Right lobe of liver (tissue), 6 donors: ENCODE data around the gene EPB41L1. TPM values are rescaled to one million over a fixed set of nuclear protein-coding genes. Genes with fewer than 3 reads are reported as not detected.

Source experiments
- ATAC-seq, 4 donors: fragments of 200-7000 bp; cut with Tn5 transposase; one replicate each; pipeline ENCODE4 v1.9.1; 2020; ENCODE audit warnings: mild to moderate bottlenecking in 4 of 4, moderate library complexity in 4 of 4
- DNase-seq, 3 donors: peaks; one replicate each; pipeline ENCODE4 v3.0.0-alpha.2; 2020
- H3K27ac ChIP-seq, 3 donors: fragments of 200-600 bp; one replicate each; pipeline ENCODE4 v1.8.0; 2022
- H3K27me3 ChIP-seq, 2 donors: fragments of 200-600 bp; one replicate each; pipeline ENCODE4 v1.8.0; 2022
- H3K36me3 ChIP-seq, 4 donors: fragments of 200-600 bp; sonication (generic) in 1 of 4; one replicate each; pipeline versions ENCODE4 v1.5.1 to v1.8.0; 2017 to 2022; ENCODE audit warnings: control low read depth in 1 of 4
- H3K4me1 ChIP-seq, 4 donors: fragments of 200-600 bp; sonication (generic) in 1 of 4; one replicate each; pipeline versions ENCODE4 v1.5.1 to v1.8.0; 2017 to 2022; ENCODE audit warnings: control low read depth in 1 of 4
- H3K4me3 ChIP-seq, 3 donors: fragments of 200-600 bp; one replicate each; pipeline ENCODE4 v1.8.0; 2022
- H3K9me3 ChIP-seq, 4 donors: fragments of 200-600 bp; sonication (generic) in 1 of 4; one replicate each; pipeline versions ENCODE4 v1.5.1 to v1.8.0; 2017 to 2022; ENCODE audit warnings: control low read depth in 1 of 4
- CTCF ChIP-seq, 4 donors: fragments of 200-600 bp in 3 of 4; fragments of 450-650 bp in 1 of 4; IDR thresholded peaks; one replicate each; pipeline versions ENCODE4 v1.5.1 to v1.8.0; 2016 to 2022; ENCODE audit warnings: antibody characterized with exemption in 4 of 4, mild to moderate bottlenecking in 2 of 4
- POLR2A ChIP-seq: fragments of 450-650 bp; IDR thresholded peaks from one replicate; pipeline ENCODE4 v1.6.1; 2017; ENCODE audit warnings: antibody characterized with exemption, mild to moderate bottlenecking
- WGBS: methylation state at CpG from one replicate; pipeline ENCODE4 v1.1.6; 2018; ENCODE audit warnings: low coverage, low lambda C conversion rate; ENCODE audit not compliant: insufficient coverage; ENCODE audit errors: missing lambda C conversion rate; 5-methylcytosine and 5-hydroxymethylcytosine counted together
- intact Hi-C, 2 donors: fragments of 100-400 bp; cut with DNase I; formaldehyde crosslinking; loops; one replicate each; pipeline versions ENCODE4 v1.11.2 to v1.14.1; 2022
- total RNA-seq, 6 experiments: library from RNA; depleted of rRNA in 2 of 6; stranded (reverse); fragments of >200 nt in 2 of 6; fragmentation: NEBNext Ultra II Directional in 3 of 6; extraction: Animal tissue kit (Norgen Biotek cat#: 25700) in 3 of 6; gene quantifications; one replicate each; pipeline versions ENCODE4 v1.1.0 to v1.2.4, GENCODE V29; 2016 to 2023
- donor health status: DM: no; HTN: yes; CAD: no.
- donor health status: DM: no; HTN: no; CAD: no.
- donor health status: DM: no; HTN: no; CAD: no.
- donor health status: DM: no; HTN: yes; CAD: no.
- donor health status: DM: no; HTN: yes; CAD: no.

EPB41L1 gene
- total RNA-seq, 6 experiments from 2014 or later, result 3.1 to 13.2 (median 5.3) TPM

GRCh38 chr20:36203861-36204260, 49.3 kb downstream of the EPB41L1 start:
- Histone ChIP-seq H3K27ac (no peak overlapping the region), H3K4me3 (no peak overlapping the region), H3K27me3 (no peaks in the 10 kb centered on the region), H3K36me3 (no peaks in the 10 kb centered on the region), H3K9me3 (no peaks in the 10 kb centered on the region), H3K4me1 (peaks cover 0 to 5% (median 0%) of the 10 kb centered on the region in 4 donors)
- ATAC-seq (no peak), DNase-seq (no peak)
- TF ChIP-seq CTCF (IDR thresholded peaks at IDR 0.05) (no peak), POLR2A (no peak)
- intact Hi-C loops, result no loop called here
- 80% methylated on average over 1 of the region's 3 CpGs for WGBS

- no peak for TF ChIP-seq POLR2A
- no peak for TF ChIP-seq CTCF (IDR thresholded peaks at IDR 0.05)
- ATAC-seq, result no peak
- H3K4me3 ChIP-seq, result no peak overlapping the region
- no peaks in the 10 kb centered on the region for H3K9me3 ChIP-seq
- intact Hi-C loops, result loop anchor here (5.0 kb wide), 2 partner anchors 237 to 242 kb away; no protein-coding TSS in a partner anchor
- WGBS, result 55% methylated on average over 3 of the region's 3 CpGs
- H3K27me3 ChIP-seq, result no peaks in the 10 kb centered on the region
- H3K27ac ChIP-seq, result no peak overlapping the region
- no peak for DNase-seq
- no peaks in the 10 kb centered on the region for H3K36me3 ChIP-seq
- peaks cover 0 to 5% (median 0%) of the 10 kb centered on the region in 4 donors for H3K4me1 ChIP-seq
Measured at GRCh38 chr20:36205026-36205425, 50.5 kb downstream of the EPB41L1 start.

- H3K27me3 ChIP-seq, result no peaks in the 10 kb centered on the region
- no peak overlapping the region for H3K27ac ChIP-seq
- ATAC-seq, result no peak
- TF ChIP-seq POLR2A (no peak), CTCF (IDR thresholded peaks at IDR 0.05) (no peak)
- peaks cover 0 to 5% (median 0%) of the 10 kb centered on the region in 4 donors for H3K4me1 ChIP-seq
- no peak overlapping the region for H3K4me3 ChIP-seq
- DNase-seq, result no peak
- intact Hi-C loops, result loop anchor here (5.0 kb wide), 2 partner anchors 236 to 241 kb away; no protein-coding TSS in a partner anchor
- no peaks in the 10 kb centered on the region for H3K36me3 ChIP-seq
- no peaks in the 10 kb centered on the region for H3K9me3 ChIP-seq
- WGBS, result no CpG with 5 or more reads among the region's 9 CpGs
Measured at GRCh38 chr20:36206068-36206467, 51.5 kb downstream of the EPB41L1 start.

GRCh38 chr20:36206641-36207040, 52.1 kb downstream of the EPB41L1 start:
- intact Hi-C loops, result loop anchor here (5.0 kb wide), 2 partner anchors 236 to 241 kb away; no protein-coding TSS in a partner anchor
- no peak for TF ChIP-seq CTCF (IDR thresholded peaks at IDR 0.05)
- no peak for TF ChIP-seq POLR2A
- Histone ChIP-seq H3K4me3 (no peak overlapping the region), H3K4me1 (peaks cover 0 to 5% (median 0%) of the 10 kb centered on the region in 4 donors), H3K36me3 (no peaks in the 10 kb centered on the region), H3K9me3 (no peaks in the 10 kb centered on the region), H3K27ac (no peak overlapping the region), H3K27me3 (no peaks in the 10 kb centered on the region)
- ATAC-seq (no peak), DNase-seq (no peak)
- WGBS, result 40% methylated on average over 4 of the region's 9 CpGs
